ES-I3 (cell line): ENCODE results near the gene AKAP13.

ENCODE experiments used
- H3K36me3 ChIP-seq: 2 replicates; pipeline ENCODE4 v1.6.1; 2013; ENCODE audit warnings: mild to moderate bottlenecking, low read length, control low read depth, moderate library complexity; ENCODE audit not compliant: insufficient read depth
- H3K4me1 ChIP-seq: 2 replicates; pipeline ENCODE4 v1.6.1; 2013; ENCODE audit warnings: mild to moderate bottlenecking, control low read depth, low read length; ENCODE audit not compliant: insufficient read depth
- H3K9ac ChIP-seq: 2 replicates; pipeline ENCODE4 v1.6.1; 2013; ENCODE audit warnings: low read depth, mild to moderate bottlenecking, low read length, moderate library complexity
- H3K9me3 ChIP-seq: 2 replicates; pipeline ENCODE4 v1.6.1; 2013; ENCODE audit warnings: mild to moderate bottlenecking, low read length, moderate library complexity; ENCODE audit not compliant: control insufficient read depth, insufficient read depth

The AKAP13 gene

DNA sequence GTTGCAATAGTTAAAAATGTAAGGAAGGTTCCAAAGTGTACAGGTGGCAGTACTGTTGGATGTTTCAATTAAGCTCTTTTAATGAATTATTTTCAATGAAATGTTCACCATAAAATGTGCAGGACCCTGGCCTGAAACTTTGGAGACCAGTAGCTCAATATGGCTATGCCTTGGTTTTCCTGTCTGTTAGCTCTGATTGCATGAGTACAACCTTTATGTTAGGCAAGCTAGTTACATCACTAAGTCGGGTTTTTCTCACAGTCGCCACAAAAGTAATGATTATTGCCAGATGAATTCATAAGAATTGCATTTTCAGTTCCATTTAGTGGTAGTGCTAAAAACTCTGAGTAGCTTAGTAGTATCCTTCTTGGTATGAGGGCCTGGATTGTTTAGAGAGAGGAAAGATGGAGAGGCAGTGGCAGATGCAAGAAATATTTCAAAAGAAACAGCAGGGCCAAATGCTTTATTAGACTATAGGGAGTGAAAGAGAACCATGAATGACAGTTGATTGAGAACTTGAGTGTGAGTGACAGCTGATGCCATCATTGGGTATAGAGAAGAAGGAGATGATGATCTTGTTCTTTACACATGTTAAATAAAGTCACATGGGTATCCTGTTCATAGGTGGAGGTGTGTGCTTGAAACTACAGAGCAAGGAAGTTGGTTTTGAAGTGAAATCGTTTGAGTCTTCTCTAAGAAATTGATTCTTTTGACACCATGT is 109.5 kb downstream of the AKAP13 start:
- Histone ChIP-seq H3K4me1 (peaks cover 10% of the 10 kb centered on the region), H3K9me3 (no peaks in the 10 kb centered on the region), H3K36me3 (no peaks in the 10 kb centered on the region; the same call in 1 of the 2 replicates), H3K9ac (no peak overlapping the region)

DNA sequence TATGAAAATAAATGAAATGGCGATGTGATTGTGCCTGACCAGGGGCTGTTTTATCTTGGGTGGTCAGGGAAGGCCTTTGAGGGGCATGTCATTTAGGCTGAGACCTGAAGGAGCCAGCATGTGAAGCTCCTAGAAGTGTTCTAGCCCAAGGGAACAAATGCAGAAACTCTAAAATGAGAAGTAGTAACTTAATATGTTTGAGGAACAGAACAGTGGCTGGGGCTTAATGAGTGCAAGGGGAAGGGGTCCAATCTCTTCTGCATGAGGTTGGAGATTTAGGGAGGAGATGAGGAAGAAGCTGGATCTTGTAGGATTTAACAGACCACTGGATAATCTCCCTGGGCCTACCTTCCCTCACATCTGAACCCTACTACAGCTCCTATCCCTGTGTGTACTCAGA is 110.5 kb downstream of the AKAP13 start:
- Histone ChIP-seq H3K9me3 (no peaks in the 10 kb centered on the region), H3K4me1 (peaks cover 14% of the 10 kb centered on the region), H3K36me3 (no peaks in the 10 kb centered on the region; the same call in 1 of the 2 replicates), H3K9ac (no peak overlapping the region)

DNA sequence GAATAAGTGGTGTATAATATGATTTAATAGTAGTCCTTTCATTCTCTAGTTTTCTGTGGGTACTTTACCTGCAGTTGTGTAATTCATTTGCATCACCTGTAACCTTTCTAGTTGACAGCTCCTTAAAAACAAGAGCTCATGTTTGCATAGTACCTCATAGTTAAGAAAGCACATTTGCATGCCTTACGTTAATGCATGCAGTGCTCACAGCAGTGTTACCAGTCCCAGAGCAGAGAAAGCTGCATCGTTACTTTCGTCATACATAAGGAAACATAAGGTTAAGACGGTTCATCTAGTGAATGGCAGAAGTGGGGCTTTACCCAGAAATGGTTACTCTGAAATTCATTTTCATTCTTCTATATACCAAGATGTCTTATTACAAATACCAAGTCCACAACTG is 111.3 kb downstream of the AKAP13 start:
- no peaks in the 10 kb centered on the region for H3K9me3 ChIP-seq
- peaks cover 14% of the 10 kb centered on the region for H3K4me1 ChIP-seq
- H3K36me3 ChIP-seq, result no peaks in the 10 kb centered on the region; the same call in 1 of the 2 replicates
- no peak overlapping the region for H3K9ac ChIP-seq

DNA sequence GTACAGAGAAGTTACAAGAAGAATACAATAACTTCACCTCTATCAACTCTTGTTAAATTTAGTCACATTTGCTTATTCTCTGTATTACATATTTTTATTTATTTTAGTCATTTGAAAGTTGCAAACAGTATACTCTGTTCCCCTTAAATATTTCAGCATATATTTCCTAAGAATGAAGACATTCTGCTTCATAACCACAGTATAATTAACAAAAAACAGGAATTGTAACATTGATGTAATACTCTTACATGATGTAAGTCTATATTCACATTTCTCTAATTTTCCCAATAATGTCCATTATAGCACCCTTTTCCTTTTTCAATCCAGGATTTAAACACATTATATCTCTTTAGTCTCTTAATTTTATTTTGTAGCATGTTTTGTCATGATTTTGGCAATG is 112.0 kb downstream of the AKAP13 start:
- Histone ChIP-seq H3K36me3 (no peaks in the 10 kb centered on the region; the same call in 1 of the 2 replicates), H3K9me3 (no peaks in the 10 kb centered on the region), H3K9ac (no peak overlapping the region), H3K4me1 (peaks cover 14% of the 10 kb centered on the region)

DNA sequence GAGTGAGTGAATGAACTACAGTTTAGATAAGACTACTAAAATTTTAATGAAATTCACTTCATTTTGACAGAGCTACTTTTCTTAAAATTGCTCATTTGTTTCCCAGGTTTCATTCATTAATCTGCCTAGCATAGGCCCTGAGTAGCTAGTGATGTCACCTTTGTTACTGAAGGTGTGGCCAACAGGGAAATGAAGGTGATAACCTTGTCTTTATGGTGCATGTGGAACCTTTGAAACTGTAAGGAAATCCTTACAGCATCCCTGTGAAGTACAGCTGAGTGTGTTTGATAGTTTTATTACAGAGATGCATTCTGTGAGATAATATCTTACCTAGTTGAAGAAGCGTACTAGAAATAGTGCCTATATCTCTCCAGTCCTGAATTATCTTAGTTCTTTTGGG is 112.9 kb downstream of the AKAP13 start:
- Histone ChIP-seq H3K36me3 (no peaks in the 10 kb centered on the region), H3K9ac (no peak overlapping the region), H3K9me3 (no peaks in the 10 kb centered on the region), H3K4me1 (peaks cover 15% of the 10 kb centered on the region)

DNA sequence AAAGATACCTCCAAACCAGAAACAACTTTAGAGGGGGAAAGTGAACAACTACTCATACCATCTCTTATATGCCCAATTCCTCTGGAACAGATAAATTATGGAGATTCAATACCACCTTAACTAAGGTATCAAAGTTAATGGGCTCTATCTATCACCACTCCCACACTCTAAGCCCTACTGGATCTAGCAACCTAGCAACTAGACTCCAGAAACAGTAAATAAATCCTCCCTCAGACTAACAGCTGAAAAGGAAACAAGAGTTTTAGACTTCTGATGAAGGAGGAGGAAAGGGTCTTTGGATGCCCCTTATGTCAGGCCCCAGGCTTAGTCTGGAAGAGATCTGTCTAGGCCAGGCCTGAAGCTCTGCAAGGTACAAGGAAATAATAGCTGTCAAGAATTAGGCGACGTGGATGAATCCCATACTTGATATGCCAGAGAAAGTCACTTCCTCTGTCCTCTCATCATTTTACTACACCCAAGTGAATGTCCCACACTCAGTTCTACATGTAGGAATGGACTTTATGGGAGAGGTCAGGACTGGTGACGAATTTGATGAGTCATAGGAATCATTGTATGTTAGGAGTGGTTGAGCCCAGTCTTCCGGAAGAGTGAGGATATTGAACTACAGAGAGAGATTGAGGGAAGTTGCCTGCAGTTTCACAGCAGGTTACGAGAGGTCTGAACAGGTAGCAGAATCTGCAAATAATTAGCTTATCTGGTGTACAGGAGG is 113.8 kb downstream of the AKAP13 start:
- H3K4me1 ChIP-seq, result peaks cover 22% of the 10 kb centered on the region
- no peaks in the 10 kb centered on the region for H3K9me3 ChIP-seq
- H3K9ac ChIP-seq, result no peak overlapping the region
- H3K36me3 ChIP-seq, result no peaks in the 10 kb centered on the region

DNA sequence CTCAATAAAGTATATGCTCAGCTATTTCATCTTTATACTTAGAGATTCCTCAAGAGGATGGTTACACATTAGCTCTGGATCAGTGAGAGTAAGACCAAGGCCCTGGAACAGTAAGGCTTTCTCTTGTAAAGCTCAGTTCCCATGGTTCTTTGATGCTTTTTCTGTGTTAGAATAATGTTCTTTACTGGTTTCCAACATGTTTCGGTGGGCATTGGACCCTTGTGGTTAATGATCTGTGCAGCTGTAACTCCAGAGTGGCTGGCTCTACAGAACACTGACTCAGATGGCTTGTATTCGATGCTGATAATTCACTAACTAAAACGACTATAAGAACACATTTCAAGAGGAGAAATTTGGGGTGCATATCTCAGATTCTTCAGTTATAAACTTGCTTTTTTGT is 114.7 kb downstream of the AKAP13 start:
- H3K9ac ChIP-seq, result no peak overlapping the region
- H3K4me1 ChIP-seq, result peaks cover 31% of the 10 kb centered on the region
- H3K9me3 ChIP-seq, result no peaks in the 10 kb centered on the region
- no peaks in the 10 kb centered on the region for H3K36me3 ChIP-seq

DNA sequence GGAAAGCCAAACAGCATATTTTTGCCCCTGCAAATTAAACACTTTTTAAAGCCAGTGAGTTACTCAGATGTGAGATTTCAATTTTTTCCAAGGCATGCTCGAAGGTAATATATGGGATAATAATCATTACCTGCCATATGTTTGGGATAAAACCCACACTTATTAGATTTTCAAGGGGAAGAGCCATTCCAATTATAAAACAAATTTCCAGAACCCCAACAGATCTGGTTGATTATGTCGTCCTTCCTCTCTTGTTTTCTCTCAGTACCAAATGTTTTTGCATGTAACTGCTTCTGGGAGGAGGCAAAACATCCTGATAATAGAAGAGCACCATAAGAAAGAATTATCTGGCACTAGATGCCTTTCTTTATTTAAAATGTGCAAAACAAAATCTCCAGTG is 115.1 kb downstream of the AKAP13 start:
- Histone ChIP-seq H3K9ac (no peak overlapping the region), H3K36me3 (no peaks in the 10 kb centered on the region), H3K4me1 (peaks cover 32% of the 10 kb centered on the region), H3K9me3 (no peaks in the 10 kb centered on the region)

DNA sequence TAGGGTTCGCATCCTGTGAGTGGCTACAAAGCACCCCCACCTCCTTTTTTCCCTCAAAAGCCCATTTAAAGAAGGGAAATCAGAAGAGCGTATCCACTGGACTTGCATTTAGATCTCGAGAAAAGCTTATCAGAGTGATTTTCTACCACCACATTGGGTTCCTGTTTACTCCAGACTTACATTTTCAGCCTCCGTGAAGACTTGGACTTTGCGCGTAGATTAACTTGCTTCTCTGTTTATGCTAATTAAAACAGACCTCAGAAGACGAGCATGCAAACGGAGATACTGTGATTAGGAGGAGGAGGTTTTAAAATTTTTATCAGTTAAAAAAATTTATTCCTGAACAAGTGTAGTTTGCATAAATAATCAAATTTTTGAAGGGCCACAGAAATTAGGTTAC is 115.7 kb downstream of the AKAP13 start:
- H3K9ac ChIP-seq, result no peak overlapping the region
- no peaks in the 10 kb centered on the region for H3K9me3 ChIP-seq
- H3K4me1 ChIP-seq, result peaks cover 29% of the 10 kb centered on the region
- no peaks in the 10 kb centered on the region for H3K36me3 ChIP-seq

DNA sequence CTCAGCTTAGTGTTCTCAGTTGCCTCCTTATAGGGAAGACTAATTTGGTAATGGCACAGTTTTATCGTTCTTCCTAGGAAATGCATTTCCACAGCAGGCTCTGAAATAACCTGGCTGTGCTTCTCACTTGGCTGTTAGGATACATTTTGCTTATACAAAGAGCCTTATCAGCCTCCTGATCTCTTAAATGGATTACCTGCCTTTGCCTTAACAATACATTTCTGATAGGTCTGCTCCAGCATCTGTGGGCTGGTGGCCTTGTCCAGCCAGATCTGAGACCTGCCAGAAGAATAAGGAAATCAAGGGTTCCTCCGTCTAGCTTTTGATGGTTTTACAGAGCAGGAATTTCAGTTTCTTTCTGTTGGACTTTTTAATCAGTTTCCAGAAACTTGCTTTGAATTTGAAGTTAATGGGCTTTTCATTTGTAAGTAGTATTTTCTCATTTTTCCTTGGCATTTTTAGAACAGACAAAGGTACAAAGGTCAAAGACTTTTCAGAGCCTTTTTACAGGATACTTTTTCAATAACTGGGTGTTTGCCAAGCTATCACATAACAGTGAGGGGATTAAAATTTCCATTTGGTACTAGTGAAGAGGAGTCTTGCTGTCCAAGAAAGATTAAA is 116.3 kb downstream of the AKAP13 start:
- Histone ChIP-seq H3K9ac (no peak overlapping the region), H3K4me1 (peaks cover 29% of the 10 kb centered on the region), H3K36me3 (no peaks in the 10 kb centered on the region), H3K9me3 (no peaks in the 10 kb centered on the region)

DNA sequence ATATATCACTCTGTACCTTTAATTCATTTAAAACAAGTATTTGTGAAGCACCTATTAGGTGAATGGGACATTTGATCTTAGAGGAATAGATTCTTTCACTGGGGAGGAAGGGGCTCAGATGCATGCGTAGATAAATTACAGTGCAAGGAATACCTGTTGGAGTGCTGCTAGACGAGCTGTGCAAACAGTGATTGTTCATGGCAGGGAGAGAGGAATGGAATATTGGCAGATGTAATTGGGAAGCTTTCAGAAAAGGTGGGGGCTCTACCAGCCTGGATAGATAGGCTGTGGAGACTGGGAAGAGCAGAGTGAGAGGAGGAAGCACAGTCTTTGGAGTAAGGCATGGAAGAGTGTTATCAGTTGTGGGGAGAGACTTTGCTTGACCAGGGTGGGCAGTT is 116.8 kb downstream of the AKAP13 start:
- Histone ChIP-seq H3K9ac (no peak overlapping the region), H3K9me3 (no peaks in the 10 kb centered on the region), H3K4me1 (peaks cover 29% of the 10 kb centered on the region), H3K36me3 (no peaks in the 10 kb centered on the region)

DNA sequence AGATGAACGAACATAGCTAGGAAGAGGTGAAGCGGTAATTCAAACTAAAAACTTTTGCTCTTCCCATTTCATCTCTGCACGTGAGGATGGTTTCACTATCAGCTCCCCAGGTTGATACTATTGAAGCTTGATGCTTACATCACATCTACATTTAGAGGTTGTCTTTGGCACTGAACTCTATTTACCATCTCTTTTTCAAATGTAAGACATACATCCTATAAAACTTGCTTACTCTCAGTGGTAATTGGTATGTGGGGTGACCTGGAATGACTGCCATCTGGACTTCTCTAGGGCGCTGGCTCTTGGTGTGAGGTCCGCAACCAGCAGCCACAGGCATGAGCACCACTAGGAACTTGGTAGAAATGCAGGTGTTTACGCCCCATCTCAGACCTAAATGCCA is 118.1 kb downstream of the AKAP13 start:
- Histone ChIP-seq H3K4me1 (peaks cover 29% of the 10 kb centered on the region), H3K36me3 (no peaks in the 10 kb centered on the region), H3K9me3 (no peaks in the 10 kb centered on the region), H3K9ac (no peak overlapping the region)

DNA sequence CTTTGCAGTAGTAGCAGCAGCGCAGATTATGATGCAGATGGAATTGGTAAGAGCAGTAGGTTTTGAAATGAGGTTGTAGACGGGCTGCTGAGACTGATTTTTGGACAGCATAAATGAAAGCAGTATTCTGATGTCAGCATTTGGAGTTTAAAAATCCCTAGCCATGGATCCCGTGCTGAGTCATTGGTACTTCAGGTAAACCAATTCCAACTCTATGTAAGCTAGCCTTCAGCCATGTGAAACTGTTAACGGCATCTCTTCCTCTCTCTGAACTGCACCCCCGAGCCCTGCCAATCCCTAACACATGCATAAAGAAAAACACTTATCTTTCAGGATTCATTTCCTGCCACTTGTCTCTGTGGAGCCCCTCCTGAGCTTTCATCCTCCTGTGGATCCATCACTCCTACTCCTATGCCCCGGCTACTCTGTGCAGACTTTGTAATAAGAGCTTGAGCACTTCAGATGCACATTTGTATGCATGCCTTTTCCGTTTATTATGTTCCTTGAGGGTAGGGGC is 119.0 kb downstream of the AKAP13 start:
- Histone ChIP-seq H3K36me3 (no peaks in the 10 kb centered on the region), H3K9ac (no peak overlapping the region), H3K4me1 (peaks cover 25% of the 10 kb centered on the region), H3K9me3 (no peaks in the 10 kb centered on the region)

DNA sequence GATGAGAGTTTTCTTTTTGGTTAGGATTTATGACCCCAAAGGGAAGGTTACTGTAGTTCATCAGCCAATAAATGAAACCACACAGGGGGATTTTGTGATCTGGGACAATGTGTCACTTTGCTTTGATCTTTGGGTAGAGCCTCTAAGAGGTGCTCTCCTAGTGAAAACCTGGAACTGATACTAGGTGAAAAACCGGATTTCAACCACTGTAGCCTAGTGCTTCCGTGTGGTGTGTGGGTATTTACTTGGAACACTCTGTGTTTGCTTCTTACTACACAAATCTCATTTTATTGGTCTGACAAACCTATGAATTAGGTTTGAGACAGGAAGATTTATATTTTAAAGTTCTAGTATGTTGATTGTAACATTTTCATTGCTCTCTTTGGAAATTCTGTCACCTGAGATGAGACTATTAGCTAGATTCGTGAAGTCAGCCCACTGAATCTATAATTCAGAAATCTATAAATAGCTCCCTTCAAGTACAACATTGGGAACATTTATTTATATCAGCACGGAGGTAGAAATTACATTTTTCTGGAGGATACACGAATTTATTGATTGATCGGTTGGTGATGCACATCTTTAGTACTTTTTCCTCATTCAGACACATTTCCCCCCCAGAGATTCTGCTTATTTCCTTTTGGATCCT is 119.8 kb downstream of the AKAP13 start:
- H3K36me3 ChIP-seq, result no peaks in the 10 kb centered on the region
- H3K9ac ChIP-seq, result no peak overlapping the region
- H3K9me3 ChIP-seq, result no peaks in the 10 kb centered on the region
- peaks cover 20% of the 10 kb centered on the region for H3K4me1 ChIP-seq
